Mesenchymal stem cell (in vitro differentiated cells and primary cell): ENCODE data around the gene FAM193B.

Experiments used
- DNase-seq: peaks from one replicate; pipeline ENCODE4 v3.0.0-alpha.2; 2013
- H2AFZ ChIP-seq: one replicate; pipeline ENCODE4 v1.6.1; 2013; ENCODE audit warnings: low read depth, mild to moderate bottlenecking, control low read depth, inconsistent platforms, low read length, moderate library complexity
- H2AK5ac ChIP-seq: 2 replicates; pipeline ENCODE4 v1.6.1; 2013; ENCODE audit warnings: low read length, moderate library complexity, mild to moderate bottlenecking, inconsistent platforms; ENCODE audit not compliant: severe bottlenecking
- H2BK120ac ChIP-seq: one replicate; pipeline ENCODE4 v1.6.1; 2013; ENCODE audit warnings: low read depth, mild to moderate bottlenecking, inconsistent platforms, low read length, moderate library complexity
- H2BK12ac ChIP-seq, 2 experiments: one replicate each; pipeline ENCODE4 v1.6.1; 2013; ENCODE audit warnings: inconsistent platforms in 2 of 2, low read length in 2 of 2, mild to moderate bottlenecking in 2 of 2, moderate library complexity in 2 of 2, control low read depth in 1 of 2
- H2BK15ac ChIP-seq: one replicate; pipeline ENCODE4 v1.6.1; 2013; ENCODE audit warnings: mild to moderate bottlenecking, low read depth, inconsistent platforms; ENCODE audit not compliant: poor library complexity, severe bottlenecking
- H2BK5ac ChIP-seq: 2 replicates; pipeline ENCODE4 v1.6.1; 2013; ENCODE audit warnings: low read depth, mild to moderate bottlenecking, low read length, control low read depth, inconsistent platforms; ENCODE audit not compliant: poor library complexity, severe bottlenecking
- H3K14ac ChIP-seq, 2 experiments: one replicate each; pipeline ENCODE4 v1.6.1; 2013; ENCODE audit warnings: inconsistent platforms in 2 of 2, low read length in 2 of 2, control low read depth in 1 of 2, mild to moderate bottlenecking in 1 of 2, moderate library complexity in 1 of 2
- H3K18ac ChIP-seq, 2 experiments: one replicate each; pipeline ENCODE4 v1.6.1; 2013; ENCODE audit warnings: inconsistent platforms in 2 of 2, low read length in 2 of 2, control low read depth in 1 of 2, low read depth in 1 of 2, mild to moderate bottlenecking in 1 of 2
- H3K23ac ChIP-seq, 2 experiments: one replicate each; pipeline ENCODE4 v1.6.1; 2013; ENCODE audit warnings: inconsistent platforms in 2 of 2, low read length in 2 of 2, mild to moderate bottlenecking in 2 of 2, moderate library complexity in 2 of 2, control low read depth in 1 of 2
- H3K27ac ChIP-seq: 2 replicates; pipeline ENCODE4 v1.5.1; 2013; ENCODE audit warnings: mild to moderate bottlenecking, moderate library complexity, low read length, control low read depth, inconsistent platforms; ENCODE audit not compliant: poor library complexity, severe bottlenecking
- H3K27me3 ChIP-seq, 2 experiments: 2 replicates each; pipeline versions ENCODE4 v1.6.1 to v1.7.0; 2013; ENCODE audit warnings: low read length in 2 of 2, mild to moderate bottlenecking in 2 of 2, moderate library complexity in 2 of 2, control low read depth in 1 of 2, inconsistent platforms in 1 of 2; ENCODE audit not compliant: control insufficient read depth in 1 of 2, insufficient read depth in 1 of 2
- H3K36me3 ChIP-seq, 2 experiments: 2 replicates each; pipeline versions ENCODE4 v1.6.1 to v1.7.0; 2013; ENCODE audit warnings: low read length in 2 of 2, control low read depth in 1 of 2, inconsistent platforms in 1 of 2, low read depth in 1 of 2, mild to moderate bottlenecking in 1 of 2; ENCODE audit not compliant: insufficient read depth in 2 of 2, control insufficient read depth in 1 of 2
- H3K4ac ChIP-seq, 2 experiments: one replicate each; pipeline ENCODE4 v1.6.1; 2013; ENCODE audit warnings: inconsistent platforms in 2 of 2, low read length in 2 of 2, mild to moderate bottlenecking in 2 of 2, moderate library complexity in 2 of 2, control low read depth in 1 of 2, low read depth in 1 of 2
- H3K4me1 ChIP-seq: 2 replicates; pipeline ENCODE4 v1.6.1; 2013; ENCODE audit warnings: low read depth, low read length, control low read depth; ENCODE audit not compliant: control insufficient read depth, insufficient read depth
- H3K4me2 ChIP-seq: 2 replicates; pipeline ENCODE4 v1.6.1; 2013; ENCODE audit warnings: low read length, mild to moderate bottlenecking, inconsistent platforms; ENCODE audit not compliant: poor library complexity, severe bottlenecking
- H3K4me3 ChIP-seq, 2 experiments: 2 replicates each; pipeline versions ENCODE4 v1.5.1 to v1.7.0; 2013; ENCODE audit warnings: low read length in 2 of 2, mild to moderate bottlenecking in 2 of 2, control low read depth in 1 of 2, low read depth in 1 of 2; ENCODE audit not compliant: insufficient read depth in 1 of 2
- H3K79me1 ChIP-seq: replicated peaks from 2 replicates; pipeline ENCODE4 v1.6.1; 2013; ENCODE audit warnings: mild to moderate bottlenecking, control low read depth, low read length, inconsistent platforms; ENCODE audit not compliant: poor library complexity, severe bottlenecking
- H3K9ac ChIP-seq: 2 replicates; pipeline ENCODE4 v1.7.0; 2013; ENCODE audit warnings: mild to moderate bottlenecking, low read length, moderate library complexity
- H3K9me3 ChIP-seq: 2 replicates; pipeline ENCODE4 v1.7.0; 2013; ENCODE audit warnings: mild to moderate bottlenecking, low read length; ENCODE audit not compliant: control insufficient read depth
- H4K8ac ChIP-seq: one replicate; pipeline ENCODE4 v1.6.1; 2013; ENCODE audit warnings: inconsistent platforms, mild to moderate bottlenecking, low read length, moderate library complexity
- H4K91ac ChIP-seq: one replicate; pipeline ENCODE4 v1.6.1; 2013; ENCODE audit warnings: mild to moderate bottlenecking, low read length, inconsistent platforms
- WGBS: methylation state at CpG from one replicate; pipeline ENCODE4 v1.1.7; 2013; ENCODE audit warnings: mixed read lengths; 5-methylcytosine and 5-hydroxymethylcytosine counted together

FAM193B gene

GRCh38 chr5:177497292-177498012 is 56.9 kb downstream of the FAM193B start, which contains the start of gene PDLIM7:
Gene PDLIM7, minus strand, starts transcription at chr5:177497604. Its CDS starts 1,092 bp downstream, at chr5:177496512.
- H3K18ac ChIP-seq = peak within 1 kb of the TSS; percentile 96 to 100
- peak within 1 kb of the TSS; percentile 99 for H4K91ac ChIP-seq
- WGBS = under 1% methylated on average over 55 of the region's 73 CpGs
- H3K4me2 ChIP-seq = peak within 1 kb of the TSS; percentile 78
- H3K79me1 ChIP-seq = peaks cover 7% of the 10 kb centered on the region
- H3K27me3 ChIP-seq = no peaks in the 10 kb centered on the region
- peak within 1 kb of the TSS; percentile 87 for H2BK120ac ChIP-seq
- peak within 1 kb of the TSS; percentile 78 to 82 for H3K4me3 ChIP-seq
- peak within 1 kb of the TSS; percentile 78 for H2AK5ac ChIP-seq
- DNase-seq = peak; percentile 97
- peaks cover 43% of the 10 kb centered on the region for H3K4me1 ChIP-seq
- peak within 1 kb of the TSS; percentile 24 to 78 for H3K23ac ChIP-seq
- peaks cover 25 to 28% of the 10 kb centered on the region in 2 experiments for H3K36me3 ChIP-seq
- H3K9ac ChIP-seq = peak within 1 kb of the TSS; percentile 94
- peak within 1 kb of the TSS; percentile 95 to 98 for H2BK12ac ChIP-seq
- peak within 1 kb of the TSS; percentile 94 to 98 for H3K4ac ChIP-seq
- peak within 1 kb of the TSS; percentile 98 for H2BK5ac ChIP-seq
- H3K9me3 ChIP-seq = no peaks in the 10 kb centered on the region
- H3K14ac ChIP-seq = peak within 1 kb of the TSS; percentile 76 to 94
- peak within 1 kb of the TSS; percentile 99 for H3K27ac ChIP-seq
- peak within 1 kb of the TSS; percentile 93 for H4K8ac ChIP-seq
- H2AFZ ChIP-seq = peak within 1 kb of the TSS; percentile 73
- H2BK15ac ChIP-seq = peak within 1 kb of the TSS; percentile 94

GRCh38 chr5:177496727-177497291 is 57.6 kb downstream of the FAM193B start:
- peak overlapping the region; percentile 98 for H2BK5ac ChIP-seq
- peak; percentile 95 for DNase-seq
- H3K27ac ChIP-seq = peak overlapping the region; percentile 99
- WGBS = 1% methylated on average over 15 of the region's 29 CpGs
- no peaks in the 10 kb centered on the region for H3K27me3 ChIP-seq
- peaks cover 31 to 35% of the 10 kb centered on the region in 2 experiments for H3K36me3 ChIP-seq
- H4K8ac ChIP-seq = peak overlapping the region; percentile 93
- no peak overlapping the region for H2AFZ ChIP-seq
- H3K18ac ChIP-seq = peak overlapping the region; percentile 96 to 100
- H3K4me3 ChIP-seq = peak overlapping the region; percentile 78 to 82
- no peaks in the 10 kb centered on the region for H3K9me3 ChIP-seq
- H3K4me2 ChIP-seq = peak overlapping the region; percentile 76
- H2BK120ac ChIP-seq = peak overlapping the region; percentile 87
- peak overlapping the region; percentile 76 to 84 for H3K14ac ChIP-seq
- peak overlapping the region; percentile 94 for H3K9ac ChIP-seq
- H3K4ac ChIP-seq = peak overlapping the region; percentile 94 to 98
- H3K4me1 ChIP-seq = peaks cover 49% of the 10 kb centered on the region
- H4K91ac ChIP-seq = peak overlapping the region; percentile 99
- H3K79me1 ChIP-seq = peaks cover 7% of the 10 kb centered on the region
- H2BK15ac ChIP-seq = peak overlapping the region; percentile 94
- peak overlapping the region; percentile 95 to 96 for H2BK12ac ChIP-seq
- H2AK5ac ChIP-seq = peak overlapping the region; percentile 78
- H3K23ac ChIP-seq = peak overlapping the region; percentile 24 to 78

- Histone ChIP-seq H2AFZ (no peak overlapping the region), H3K4me3 (peak overlapping the region; percentile 69 to 80), H3K4me2 (peak overlapping the region; percentile 76), H3K27ac (peak overlapping the region; percentile 99), H3K9me3 (no peaks in the 10 kb centered on the region), H4K8ac (peak overlapping the region; percentile 93), H2BK120ac (peak overlapping the region; percentile 87), H3K36me3 (peaks cover 33 to 41% of the 10 kb centered on the region in 2 experiments), H2BK5ac (peak overlapping the region; percentile 98), H4K91ac (peak overlapping the region; percentile 99), H3K23ac (peak overlapping the region in 1 of 2 experiments; percentile 24), H3K18ac (peak overlapping the region; percentile 92 to 100), H3K79me1 (peaks cover 7% of the 10 kb centered on the region), H3K4ac (peak overlapping the region; percentile 94 to 98), H3K27me3 (no peaks in the 10 kb centered on the region), H3K4me1 (peaks cover 50% of the 10 kb centered on the region), H3K14ac (peak overlapping the region in 1 of 2 experiments; percentile 72), H3K9ac (peak overlapping the region; percentile 94), H2AK5ac (peak overlapping the region; percentile 78), H2BK12ac (peak overlapping the region; percentile 95 to 96), H2BK15ac (peak overlapping the region; percentile 85)
- peak; percentile 80 for DNase-seq
- WGBS = 8% methylated on average over 12 of the region's 12 CpGs
Observed at GRCh38 chr5:177496070-177496726, 58.2 kb downstream of the FAM193B start.
